ENCODE measurements around the gene RASIP1. TPM values are rescaled to one million over a fixed set of nuclear protein-coding genes. Genes with fewer than 3 reads are reported as not detected.

The RASIP1 gene
- total and polyA plus RNA-seq, 2 of the 8 experiments (the other 6 are each of a cell fraction or from before 2014, with no cell fraction given) = 9.3 to 11.4 TPM

GRCh38 chr19:48751845-48752495, 11.6 kb upstream of the RASIP1 start:
- DNase-seq (ENCODE audit: low read depth in 1 of 2, low spot score in 2 of 2) = no peak
- peak overlapping the region; percentile 16 for H3K4ac ChIP-seq (replicated peaks; ENCODE audit: insufficient read length, low read depth, low read length)

More at GRCh38 chr19:48751845-48752495, 11.6 kb upstream of the RASIP1 start:
- peak overlapping the region; percentile 81 for H4K5ac ChIP-seq (ENCODE audit: insufficient read length, low read depth, low read length)
- CTCF ChIA-PET (ENCODE audit: partially characterized antibody) = interaction anchor here (0.6 to 2.1 kb wide), 10 partner anchors 8 to 219 kb away, joined by 3 to 9 read pairs (median 4); partner anchors contain the start of gene HSD17B14
- H2BK5ac ChIP-seq (ENCODE audit: low read depth, low read length) = peak overlapping the region; percentile 83; the same call in 1 of the 2 replicates
- no peak overlapping the region for H3K23ac ChIP-seq (ENCODE audit: insufficient read length)
- H3K27ac ChIP-seq (ENCODE audit: low read depth, low read length) = peak overlapping the region; percentile 64; the same call in 1 of the 2 replicates
- H2BK15ac ChIP-seq (ENCODE audit: low read length) = no peak overlapping the region
- peak overlapping the region; percentile 92 to 97 (median 96) for H3K4me3 ChIP-seq (ENCODE audit: extremely low read depth in 1 of 4, insufficient read depth in 2 of 4, low read depth in 3 of 4, low read length in 4 of 4)
- peaks cover 11 to 30% (median 15%) of the 10 kb centered on the region in 4 experiments for H3K36me3 ChIP-seq (ENCODE audit: control insufficient read depth in 2 of 4, insufficient read depth in 4 of 4, low read length in 3 of 4)
- H3K56ac ChIP-seq (replicated peaks; ENCODE audit: insufficient read length, low read depth, low read length) = peak overlapping the region; percentile 92
- H3K14ac ChIP-seq (ENCODE audit: insufficient read length) = no peak overlapping the region
- H3K9ac ChIP-seq (replicated peaks in 1 of 4; ENCODE audit: extremely low read depth in 1 of 4, low read depth in 3 of 4, low read length in 3 of 4) = peak overlapping the region; percentile 61 to 78 (median 72); a peak in 6 of 7 replicates
- H3K4me2 ChIP-seq (ENCODE audit: insufficient read depth in 1 of 2, low read depth in 2 of 2, low read length in 2 of 2) = peak overlapping the region; percentile 91 to 98
- H4K20me1 ChIP-seq (replicated peaks in 1 of 2; ENCODE audit: control insufficient read depth in 1 of 2, insufficient read depth in 2 of 2, low read length in 2 of 2) = peaks cover 3 to 7% of the 10 kb centered on the region in 2 experiments
- H3K79me1 ChIP-seq (ENCODE audit: low read depth, low read length) = peaks cover 14% of the 10 kb centered on the region
- 0 out of 2 replicates have a peak overlapping the region, but pooled peaks have one; percentile 24 for H2AK5ac ChIP-seq (ENCODE audit: low read depth, low read length)
- peak overlapping the region; percentile 69 for H2BK120ac ChIP-seq (replicated peaks; ENCODE audit: low read depth, low read length)
- H3K18ac ChIP-seq (ENCODE audit: extremely low read depth, low read length) = peak overlapping the region; percentile 99
- peak overlapping the region; percentile 69 for H4K91ac ChIP-seq (replicated peaks; ENCODE audit: insufficient read length, low read length)
- no peaks in the 10 kb centered on the region for H3K9me3 ChIP-seq (ENCODE audit: insufficient read depth in 2 of 2, low read depth in 1 of 2, low read length in 1 of 2)
- no peak overlapping the region for H2BK20ac ChIP-seq (ENCODE audit: low read length)
- H3K27me3 ChIP-seq (replicated peaks in 1 of 4; ENCODE audit: control insufficient read depth in 3 of 4, extremely low read depth in 1 of 4, insufficient read depth in 3 of 4, low read length in 3 of 4) = no peaks in the 10 kb centered on the region
- POLR2A ChIA-PET (ENCODE audit: partially characterized antibody) = interaction anchor here (0.6 to 2.6 kb wide), 8 partner anchors 10 to 206 kb away, joined by 3 to 21 read pairs (median 3); no protein-coding TSS in a partner anchor
- peaks cover 3 to 27% of the 10 kb centered on the region in 2 experiments; a peak in 3 of 4 replicates for H3K79me2 ChIP-seq (ENCODE audit: control insufficient read depth in 1 of 2, insufficient read depth in 2 of 2, low read length in 2 of 2)
- TF ChIP-seq TBP (IDR thresholded peaks at IDR 0.05; ENCODE audit: low read depth, low read length) (no peak), HDAC2 (IDR thresholded peaks at IDR 0.05; ENCODE audit: borderline replicate concordance in 1 of 2, low read depth in 2 of 2, low read length in 2 of 2) (0 out of 4 replicates have a peak, but pooled peaks of 1 of the 2 experiments have one; percentile 27)
- H2AFZ ChIP-seq (ENCODE audit: low read length) = no peak overlapping the region
- FAIRE-seq = no peak
- H3K23me2 ChIP-seq (ENCODE audit: low read depth, low read length) = peaks cover 14% of the 10 kb centered on the region
- H3K4me1 ChIP-seq (replicated peaks in 1 of 4; ENCODE audit: control insufficient read depth in 3 of 4, insufficient read depth in 4 of 4, low read length in 3 of 4) = peaks cover 3 to 25% (median 19%) of the 10 kb centered on the region in 4 experiments
- H2BK12ac ChIP-seq (ENCODE audit: low read depth, low read length) = 0 out of 2 replicates have a peak overlapping the region, but pooled peaks have one; percentile 11
- H4K8ac ChIP-seq (ENCODE audit: extremely low read depth, insufficient read depth, low read length) = peak overlapping the region; percentile 73; the same call in 1 of the 2 replicates
- WGBS, 2 experiments (ENCODE audit: extremely low coverage in 1 of 2, insufficient coverage in 1 of 2, insufficient read length in 1 of 2, insufficient replicate concordance in 2 of 2, low coverage in 1 of 2, low lambda C conversion rate in 2 of 2, missing lambda C conversion rate in 1 of 2) = 14% methylated on average over 18 of the region's 20 CpGs; no CpG with 5 or more reads in 1 of the 2 experiments

Measured in H1 (cell line).